Brain pericyte (primary cell): ENCODE data around the gene MVB12B.
"Not testable (repeated sequence)": the region's sequence is repeated elsewhere in the genome, so short reads cannot be mapped to it uniquely, and the experiment has no call there.

Experiments used
- DNase-seq: peaks from one replicate; pipeline ENCODE4 v3.0.0-alpha.2; 2012; ENCODE audit warnings: low read depth, low spot score

MVB12B gene

GRCh38 chr9:126472948-126473298 lies 146.3 kb downstream of the MVB12B start:
- DNase-seq, result no peak

- no peak for DNase-seq
Observed at GRCh38 chr9:126474206-126474765, 147.7 kb downstream of the MVB12B start.

GRCh38 chr9:126474786-126475485 lies 148.3 kb downstream of the MVB12B start:
- DNase-seq, result peak; percentile 31

GRCh38 chr9:126475933-126476555 lies 149.4 kb downstream of the MVB12B start:
- no peak for DNase-seq

GRCh38 chr9:126477432-126477831 lies 150.8 kb downstream of the MVB12B start:
- not testable (repeated sequence) for DNase-seq

GRCh38 chr9:126478216-126478981 lies 151.8 kb downstream of the MVB12B start:
- DNase-seq, result no peak

- no peak for DNase-seq
Observed at GRCh38 chr9:126479515-126479914, 152.9 kb downstream of the MVB12B start.

GRCh38 chr9:126480813-126481212 lies 154.2 kb downstream of the MVB12B start:
- DNase-seq, result no peak

GRCh38 chr9:126481862-126482261 lies 155.2 kb downstream of the MVB12B start:
- DNase-seq, result no peak

GRCh38 chr9:126482361-126483044 lies 155.9 kb downstream of the MVB12B start:
- DNase-seq, result peak; percentile 81

- DNase-seq, result no peak
Observed at GRCh38 chr9:126483468-126484073, 156.9 kb downstream of the MVB12B start.

GRCh38 chr9:126485662-126486061 lies 159.0 kb downstream of the MVB12B start:
- no peak for DNase-seq

GRCh38 chr9:126486276-126486675 lies 159.6 kb downstream of the MVB12B start:
- DNase-seq, result no peak

GRCh38 chr9:126487856-126488255 lies 161.2 kb downstream of the MVB12B start:
- DNase-seq, result no peak

GRCh38 chr9:126488310-126488709 lies 161.7 kb downstream of the MVB12B start:
- no peak for DNase-seq

- no peak for DNase-seq
Observed at GRCh38 chr9:126488881-126489404, 162.3 kb downstream of the MVB12B start.

- no peak for DNase-seq
Observed at GRCh38 chr9:126489581-126490213, 163.1 kb downstream of the MVB12B start.

GRCh38 chr9:126490214-126490631 lies 163.6 kb downstream of the MVB12B start:
- DNase-seq, result no peak

- DNase-seq, result no peak
Observed at GRCh38 chr9:126490871-126491567, 164.4 kb downstream of the MVB12B start.

- no peak for DNase-seq
Observed at GRCh38 chr9:126491568-126491879, 164.9 kb downstream of the MVB12B start.
